GM12891 (cell line): ENCODE results near the gene LAMP5.

Experiments
- DNase-seq: peaks from one replicate; pipeline ENCODE4 v3.0.0; 2011; ENCODE audit warnings: low spot score; ENCODE audit not compliant: insufficient read length
- FAIRE-seq: peaks from 2 replicates; lab custom pipeline; 2011; peaks lifted over from hg19 to GRCh38; lab: Jason Lieb, UNC
- PAX5 ChIP-seq: IDR thresholded peaks from 2 replicates; pipeline ENCODE4 v1.6.1; 2011; ENCODE audit warnings: low read length, moderate library complexity, mild to moderate bottlenecking; ENCODE audit not compliant: insufficient read depth, severe bottlenecking
- POLR2A ChIP-seq: IDR thresholded peaks from 2 replicates; pipeline ENCODE4 v1.6.1; 2011; ENCODE audit warnings: low read depth, low read length, control low read depth
- POLR2AphosphoS5 ChIP-seq: IDR thresholded peaks from 2 replicates; pipeline ENCODE4 v1.6.1; 2011; ENCODE audit warnings: low read depth, low read length, control low read depth
- POU2F2 ChIP-seq: IDR thresholded peaks from 2 replicates; pipeline ENCODE4 v1.6.1; 2011; ENCODE audit warnings: low read depth, mild to moderate bottlenecking, control low read depth, low read length, moderate library complexity
- SPI1 ChIP-seq: IDR thresholded peaks from 2 replicates; pipeline ENCODE4 v1.6.1; 2011; ENCODE audit warnings: low read depth, low read length, control low read depth
- TAF1 ChIP-seq: IDR thresholded peaks from 2 replicates; pipeline ENCODE4 v1.6.1; 2011; ENCODE audit warnings: low read depth, low read length, control low read depth

Gene LAMP5

GRCh38 chr20:9483131-9483530 lies 31.3 kb upstream of the LAMP5 start:
- FAIRE-seq (no peak), DNase-seq (no peak)
- TF ChIP-seq PAX5 (no peak), POLR2AphosphoS5 (no peak), SPI1 (no peak), POLR2A (no peak), TAF1 (no peak), POU2F2 (no peak)

GRCh38 chr20:9485614-9486340 lies 28.6 kb upstream of the LAMP5 start:
- no peak for DNase-seq
- TF ChIP-seq TAF1 (no peak), POU2F2 (no peak), POLR2A (no peak), SPI1 (no peak), POLR2AphosphoS5 (no peak)
- no peak for FAIRE-seq

GRCh38 chr20:9487231-9487630 lies 27.2 kb upstream of the LAMP5 start:
- no peak for FAIRE-seq
- no peak for DNase-seq
- TF ChIP-seq TAF1: no peak
- TF ChIP-seq POLR2AphosphoS5: no peak
- no peak for TF ChIP-seq POLR2A
- no peak for TF ChIP-seq POU2F2
- TF ChIP-seq SPI1: no peak
- TF ChIP-seq PAX5: no peak

- DNase-seq: no peak
- TF ChIP-seq PAX5 (no peak), TAF1 (no peak), POLR2AphosphoS5 (no peak)
- no peak for FAIRE-seq
Measured at GRCh38 chr20:9488063-9488462, 26.3 kb upstream of the LAMP5 start.

- TF ChIP-seq POU2F2: no peak
- no peak for DNase-seq
- no peak for FAIRE-seq
Measured at GRCh38 chr20:9490161-9490560, 24.2 kb upstream of the LAMP5 start.

GRCh38 chr20:9490631-9491030 lies 23.8 kb upstream of the LAMP5 start:
- DNase-seq: no peak
- no peak for TF ChIP-seq SPI1
- no peak for TF ChIP-seq POLR2A
- TF ChIP-seq TAF1: no peak
- no peak for TF ChIP-seq POU2F2
- no peak for TF ChIP-seq PAX5
- TF ChIP-seq POLR2AphosphoS5: no peak
- FAIRE-seq: no peak

- no peak for TF ChIP-seq POLR2A
- no peak for TF ChIP-seq POU2F2
- TF ChIP-seq SPI1: no peak
- TF ChIP-seq POLR2AphosphoS5: no peak
- no peak for TF ChIP-seq PAX5
- TF ChIP-seq TAF1: no peak
- DNase-seq (no peak), FAIRE-seq (no peak)
Measured at GRCh38 chr20:9491324-9491723, 23.1 kb upstream of the LAMP5 start.

- TF ChIP-seq POLR2A (no peak), POLR2AphosphoS5 (no peak), SPI1 (no peak), POU2F2 (no peak), PAX5 (no peak), TAF1 (no peak)
- DNase-seq (no peak), FAIRE-seq (no peak)
Measured at GRCh38 chr20:9492067-9492466, 22.3 kb upstream of the LAMP5 start.

- DNase-seq: no peak
- TF ChIP-seq POLR2A: no peak
- no peak for TF ChIP-seq POLR2AphosphoS5
- no peak for FAIRE-seq
Measured at GRCh38 chr20:9493803-9494202, 20.6 kb upstream of the LAMP5 start.

- no peak for TF ChIP-seq SPI1
- no peak for TF ChIP-seq POLR2A
- TF ChIP-seq TAF1: no peak
- no peak for TF ChIP-seq POU2F2
- TF ChIP-seq PAX5: no peak
- no peak for TF ChIP-seq POLR2AphosphoS5
- no peak for FAIRE-seq
- DNase-seq: no peak
Measured at GRCh38 chr20:9495701-9496100, 18.7 kb upstream of the LAMP5 start.

- DNase-seq (no peak), FAIRE-seq (no peak)
- TF ChIP-seq PAX5 (no peak), POLR2A (no peak), SPI1 (no peak), TAF1 (no peak), POU2F2 (no peak)
Measured at GRCh38 chr20:9496155-9496554, 18.2 kb upstream of the LAMP5 start.

- FAIRE-seq: no peak
- DNase-seq: no peak
- TF ChIP-seq TAF1 (no peak), POLR2AphosphoS5 (no peak), POLR2A (no peak), SPI1 (no peak), POU2F2 (no peak), PAX5 (no peak)
Measured at GRCh38 chr20:9498322-9498721, 16.1 kb upstream of the LAMP5 start.
